Right lobe of liver (tissue), 6 donors: ENCODE measurements around the gene SURF4. TPM values are rescaled to one million over a fixed set of nuclear protein-coding genes. Genes with fewer than 3 reads are reported as not detected.

Experiments
- ATAC-seq, 4 donors: fragments of 200-7000 bp; cut with Tn5 transposase; one replicate each; pipeline ENCODE4 v1.9.1; 2020; ENCODE audit warnings: mild to moderate bottlenecking in 4 of 4, moderate library complexity in 4 of 4
- DNase-seq, 3 donors: peaks; one replicate each; pipeline ENCODE4 v3.0.0-alpha.2; 2020
- H3K27ac ChIP-seq, 3 donors: fragments of 200-600 bp; one replicate each; pipeline ENCODE4 v1.8.0; 2022
- H3K27me3 ChIP-seq, 2 donors: fragments of 200-600 bp; one replicate each; pipeline ENCODE4 v1.8.0; 2022
- H3K36me3 ChIP-seq, 4 donors: fragments of 200-600 bp; sonication (generic) in 1 of 4; one replicate each; pipeline versions ENCODE4 v1.5.1 to v1.8.0; 2017 to 2022; ENCODE audit warnings: control low read depth in 1 of 4
- H3K4me1 ChIP-seq, 4 donors: fragments of 200-600 bp; sonication (generic) in 1 of 4; one replicate each; pipeline versions ENCODE4 v1.5.1 to v1.8.0; 2017 to 2022; ENCODE audit warnings: control low read depth in 1 of 4
- H3K4me3 ChIP-seq, 3 donors: fragments of 200-600 bp; one replicate each; pipeline ENCODE4 v1.8.0; 2022
- H3K9me3 ChIP-seq, 4 donors: fragments of 200-600 bp; sonication (generic) in 1 of 4; one replicate each; pipeline versions ENCODE4 v1.5.1 to v1.8.0; 2017 to 2022; ENCODE audit warnings: control low read depth in 1 of 4
- POLR2A ChIP-seq: fragments of 450-650 bp; IDR thresholded peaks from one replicate; pipeline ENCODE4 v1.6.1; 2017; ENCODE audit warnings: antibody characterized with exemption, mild to moderate bottlenecking
- WGBS: methylation state at CpG from one replicate; pipeline ENCODE4 v1.1.6; 2018; ENCODE audit warnings: low coverage, low lambda C conversion rate; ENCODE audit not compliant: insufficient coverage; ENCODE audit errors: missing lambda C conversion rate; 5-methylcytosine and 5-hydroxymethylcytosine counted together
- intact Hi-C, 2 donors: fragments of 100-400 bp; cut with DNase I; formaldehyde crosslinking; loops; one replicate each; pipeline versions ENCODE4 v1.11.2 to v1.14.1; 2022
- total RNA-seq, 6 experiments: library from RNA; depleted of rRNA in 2 of 6; stranded (reverse); fragments of >200 nt in 2 of 6; fragmentation: NEBNext Ultra II Directional in 3 of 6; extraction: Animal tissue kit (Norgen Biotek cat#: 25700) in 3 of 6; gene quantifications; one replicate each; pipeline versions ENCODE4 v1.1.0 to v1.2.4, GENCODE V29; 2016 to 2023
- TF ChIP-seq, protein P1 (sequence below), 4 donors: fragments of 200-600 bp in 3 of 4; fragments of 450-650 bp in 1 of 4; IDR thresholded peaks; one replicate each; pipeline versions ENCODE4 v1.5.1 to v1.8.0; 2016 to 2022; ENCODE audit warnings: antibody characterized with exemption in 4 of 4, mild to moderate bottlenecking in 2 of 4
- donor health status: DM: no; HTN: yes; CAD: no.
- donor health status: DM: no; HTN: no; CAD: no.
- donor health status: DM: no; HTN: no; CAD: no.
- donor health status: DM: no; HTN: yes; CAD: no.
- donor health status: DM: no; HTN: yes; CAD: no.

The SURF4 gene
- total RNA-seq, 6 experiments from 2014 or later, result 181 to 243 (median 213) TPM

- 80% methylated on average over 16 of the region's 21 CpGs for WGBS
- Histone ChIP-seq H3K27ac (no peak overlapping the region), H3K27me3 (no peaks in the 10 kb centered on the region), H3K4me3 (no peak overlapping the region), H3K36me3 (peaks cover 0 to 57% (median 36%) of the 10 kb centered on the region in 4 donors), H3K4me1 (peaks cover 0 to 7% (median under 1%) of the 10 kb centered on the region in 4 donors), H3K9me3 (no peaks in the 10 kb centered on the region)
- no peak for TF ChIP-seq POLR2A
- TF ChIP-seq, protein P1, sequence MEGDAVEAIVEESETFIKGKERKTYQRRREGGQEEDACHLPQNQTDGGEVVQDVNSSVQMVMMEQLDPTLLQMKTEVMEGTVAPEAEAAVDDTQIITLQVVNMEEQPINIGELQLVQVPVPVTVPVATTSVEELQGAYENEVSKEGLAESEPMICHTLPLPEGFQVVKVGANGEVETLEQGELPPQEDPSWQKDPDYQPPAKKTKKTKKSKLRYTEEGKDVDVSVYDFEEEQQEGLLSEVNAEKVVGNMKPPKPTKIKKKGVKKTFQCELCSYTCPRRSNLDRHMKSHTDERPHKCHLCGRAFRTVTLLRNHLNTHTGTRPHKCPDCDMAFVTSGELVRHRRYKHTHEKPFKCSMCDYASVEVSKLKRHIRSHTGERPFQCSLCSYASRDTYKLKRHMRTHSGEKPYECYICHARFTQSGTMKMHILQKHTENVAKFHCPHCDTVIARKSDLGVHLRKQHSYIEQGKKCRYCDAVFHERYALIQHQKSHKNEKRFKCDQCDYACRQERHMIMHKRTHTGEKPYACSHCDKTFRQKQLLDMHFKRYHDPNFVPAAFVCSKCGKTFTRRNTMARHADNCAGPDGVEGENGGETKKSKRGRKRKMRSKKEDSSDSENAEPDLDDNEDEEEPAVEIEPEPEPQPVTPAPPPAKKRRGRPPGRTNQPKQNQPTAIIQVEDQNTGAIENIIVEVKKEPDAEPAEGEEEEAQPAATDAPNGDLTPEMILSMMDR (IDR thresholded peaks at IDR 0.05), result no peak
- ATAC-seq (no peak), DNase-seq (no peak)
- intact Hi-C loops, result no loop called here
These were observed 15.2 kb downstream of the SURF4 start for GRCh38 chr9:133360400-133361393.

- ATAC-seq, result peak in 3 of 4 donors; percentile 15 to 37 (median 19)
- Histone ChIP-seq H3K27me3 (no peaks in the 10 kb centered on the region), H3K9me3 (no peaks in the 10 kb centered on the region), H3K27ac (no peak overlapping the region), H3K36me3 (peaks cover 0 to 46% (median 26%) of the 10 kb centered on the region in 4 donors), H3K4me3 (no peak overlapping the region), H3K4me1 (peaks cover 0 to 18% (median 5%) of the 10 kb centered on the region in 4 donors)
- no peak for DNase-seq
- intact Hi-C loops, result loop anchor here in 1 of 2 donors (10.0 kb wide), 1 partner anchor 45 kb away; no protein-coding TSS in a partner anchor
- TF ChIP-seq POLR2A, result no peak
- TF ChIP-seq, protein P1 (IDR thresholded peaks at IDR 0.05), result peak; percentile 30 to 45 (median 34)
- WGBS, result 65% methylated on average over 4 of the region's 20 CpGs
These were observed 16.3 kb downstream of the SURF4 start for GRCh38 chr9:133359399-133360175.

- intact Hi-C loops, result loop anchor here in 1 of 2 donors (10.0 kb wide), 1 partner anchor 47 kb away; no protein-coding TSS in a partner anchor
- no peak for TF ChIP-seq POLR2A
- TF ChIP-seq, protein P1 (IDR thresholded peaks at IDR 0.05), result no peak
- ATAC-seq (no peak), DNase-seq (no peak)
- Histone ChIP-seq H3K27ac (no peak overlapping the region), H3K27me3 (no peaks in the 10 kb centered on the region), H3K9me3 (no peaks in the 10 kb centered on the region), H3K4me1 (peaks cover 0 to 23% (median 5%) of the 10 kb centered on the region in 4 donors), H3K36me3 (peaks cover 0 to 33% (median 11%) of the 10 kb centered on the region in 4 donors), H3K4me3 (no peak overlapping the region)
- WGBS, result 70% methylated on average over 7 of the region's 14 CpGs
These were observed 18.2 kb downstream of the SURF4 start for GRCh38 chr9:133357656-133358055.

DNA sequence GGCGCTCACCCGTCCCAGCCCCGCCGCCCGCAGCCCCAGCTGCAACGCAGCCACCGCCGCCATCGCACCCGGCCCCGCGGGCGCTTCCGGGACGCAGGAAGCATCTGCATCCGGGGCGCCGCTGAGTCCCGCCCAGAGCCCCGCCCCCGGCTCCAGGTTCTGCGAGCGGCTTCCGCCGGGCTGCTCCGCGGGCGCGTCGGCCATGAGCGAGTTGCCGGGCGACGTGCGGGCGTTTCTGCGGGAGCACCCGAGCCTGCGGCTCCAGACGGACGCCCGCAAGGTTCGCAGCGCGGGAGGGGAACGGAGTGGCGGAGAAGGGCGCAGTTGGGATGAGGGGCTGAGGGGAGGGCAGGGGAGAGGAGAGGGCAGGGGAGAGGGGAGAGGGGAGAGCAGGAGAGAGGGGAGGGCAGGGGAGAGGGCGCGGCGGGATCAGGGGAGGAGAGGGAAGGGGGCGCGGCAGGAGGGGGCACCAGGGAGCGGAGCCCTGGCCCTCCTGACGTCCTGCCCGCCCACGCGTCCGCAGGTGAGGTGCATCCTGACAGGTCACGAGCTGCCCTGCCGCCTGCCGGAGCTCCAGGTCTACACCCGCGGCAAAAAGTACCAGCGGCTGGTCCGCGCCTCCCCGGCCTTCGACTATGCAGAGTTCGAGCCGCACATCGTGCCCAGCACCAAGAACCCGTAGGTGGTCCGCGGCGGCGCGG lies 19.3 kb downstream of the SURF4 start, which contains the start of the genes SURF1 and SURF2:
SURF1 (minus strand) TSS at position 97 of the 701 bp plus-strand sequence; CDS start at position 63, 34 bp downstream.
SURF2 (plus strand) TSS at position 160 of the 701 bp plus-strand sequence; CDS start at position 203, 43 bp downstream.
- TF ChIP-seq, protein P1 (IDR thresholded peaks at IDR 0.05), result peak in 3 of 4 donors; percentile 10 to 22 (median 13)
- TF ChIP-seq POLR2A, result peak; percentile 28
- WGBS, result 0% methylated on average over 9 of the region's 78 CpGs
- Histone ChIP-seq H3K36me3 (peaks cover 0 to 33% (median 9%) of the 10 kb centered on the region in 4 donors), H3K4me3 (peak within 1 kb of the TSS; percentile 58 to 91 (median 85)), H3K27ac (peak within 1 kb of the TSS in 2 of 3 donors; percentile 53 to 55), H3K27me3 (no peaks in the 10 kb centered on the region), H3K9me3 (no peaks in the 10 kb centered on the region), H3K4me1 (peaks cover 0 to 23% (median 5%) of the 10 kb centered on the region in 4 donors)
- peak; percentile 82 to 95 (median 88) for ATAC-seq
- intact Hi-C loops, result loop anchor here in 1 of 2 donors (10.0 kb wide), 1 partner anchor 48 kb away; no protein-coding TSS in a partner anchor
- peak; percentile 91 to 92 (median 92) for DNase-seq
